A549 treated with GW870086 at 1 μM for 4 hours (cell line): ENCODE data around the gene FGF6. TPM values are rescaled to one million over a fixed set of nuclear protein-coding genes. Genes with fewer than 3 reads are reported as not detected.

Experiments
- total RNA-seq: library from RNA; stranded (reverse); fragments of 200-300 nt; extraction: Qiagen RNA extraction; gene quantifications from 5 replicates; pipeline ENCODE4 v1.2.3, GENCODE V29; 2022; ENCODE audit warnings: low read depth

The FGF6 gene
- not detected in 5 replicates for total RNA-seq

DNA sequence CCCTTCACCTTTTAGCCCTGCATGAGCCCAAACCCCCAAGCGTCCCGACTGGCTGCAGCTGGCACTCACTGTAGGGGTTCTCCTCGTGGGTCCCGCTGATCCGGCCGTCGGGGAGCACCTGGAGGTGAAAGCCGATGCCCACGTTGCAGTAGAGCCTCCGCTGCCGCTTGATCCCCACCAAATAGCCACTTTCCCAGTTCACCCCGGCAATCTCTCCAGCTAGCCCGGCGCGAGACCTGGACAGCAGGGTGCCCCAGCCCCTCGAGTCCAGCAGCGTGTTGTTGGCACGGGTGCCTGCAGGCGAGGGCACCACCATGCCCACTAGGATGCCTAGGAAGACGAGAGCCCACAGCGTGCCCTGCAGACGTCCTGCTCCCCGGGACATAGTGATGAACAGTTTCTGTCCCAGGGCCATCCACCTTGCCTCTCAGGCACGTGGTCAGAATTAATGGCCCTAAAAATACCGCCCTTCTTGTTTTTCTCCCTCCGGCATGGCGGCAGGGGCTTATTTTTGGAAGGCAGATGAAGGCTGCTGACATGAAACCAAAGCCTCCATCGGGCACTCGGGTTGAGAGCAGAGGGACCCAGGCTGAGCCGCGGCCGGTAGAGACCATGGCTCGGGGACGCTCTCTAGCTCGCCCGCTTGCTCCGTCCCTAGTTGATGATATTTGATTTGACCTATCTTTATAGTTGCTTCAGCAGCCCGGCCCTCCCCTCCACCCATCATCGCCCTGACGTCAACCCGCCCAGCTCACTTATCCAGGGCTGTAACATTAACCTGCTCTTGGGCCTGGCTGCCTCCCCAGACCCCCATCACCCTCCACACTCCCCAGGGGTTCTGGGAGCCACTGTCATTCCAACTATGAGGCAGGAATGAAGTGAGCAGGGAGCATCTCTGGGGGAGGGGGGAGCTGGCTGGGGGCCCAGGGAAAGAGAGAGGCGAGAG lies at the start of gene FGF6:
Gene FGF6 (minus strand): TSS at position 660 of the 946 bp plus-strand sequence. CDS start 245 bp downstream, at position 415.

Other genes starting within 250 kb of the FGF6 start
- gene CCND2, start 172.1 kb downstream of the FGF6 start, total RNA-seq = not detected in 5 replicates
- 31.2 to 44.0 TPM (median 43.4 TPM) in 5 replicates for gene TIGAR, start 124.6 kb downstream of the FGF6 start, total RNA-seq
- not detected in 5 replicates for gene FGF23, start 66.1 kb downstream of the FGF6 start, total RNA-seq
- gene RAD51AP1, start 93.1 kb upstream of the FGF6 start, total RNA-seq = 12.1 to 25.5 TPM (median 18.1 TPM) in 5 replicates
- gene DYRK4, start 116.4 kb upstream of the FGF6 start, total RNA-seq = 41.9 to 52.0 TPM (median 46.7 TPM) in 5 replicates
- 0.07 to 0.23 TPM (median 0.18 TPM) in 4 of 5 replicates, not detected in the other for gene AKAP3, start 203.2 kb upstream of the FGF6 start, total RNA-seq
- 109 to 117 TPM (median 116 TPM) in 5 replicates for gene NDUFA9, start 203.3 kb upstream of the FGF6 start, total RNA-seq